H9 (cell line): ENCODE data around the gene YBX1. TPM values are rescaled to one million over a fixed set of nuclear protein-coding genes. Genes with fewer than 3 reads are reported as not detected.

ENCODE experiments used
- DNase-seq: peaks from one replicate; pipeline ENCODE4 v3.0.0-alpha.2; 2017
- H2AFZ ChIP-seq: one replicate; pipeline ENCODE4 v1.6.1; 2013; ENCODE audit warnings: mild to moderate bottlenecking, low read length, control low read depth, moderate library complexity
- H2AK5ac ChIP-seq: 2 replicates; pipeline ENCODE4 v1.6.1; 2013; ENCODE audit warnings: low read length, control low read depth, mixed read lengths; ENCODE audit not compliant: insufficient read length
- H2BK120ac ChIP-seq: one replicate; pipeline ENCODE4 v1.6.1; 2013; ENCODE audit warnings: low read depth, mild to moderate bottlenecking, low read length, control low read depth, inconsistent platforms; ENCODE audit not compliant: poor library complexity, severe bottlenecking
- H2BK12ac ChIP-seq: 2 replicates; pipeline ENCODE4 v1.6.1; 2013; ENCODE audit warnings: low read length, control low read depth, mixed read lengths, low read depth; ENCODE audit not compliant: insufficient read length
- H2BK15ac ChIP-seq: 2 replicates; pipeline ENCODE4 v1.6.1; 2013; ENCODE audit warnings: low read depth, low read length, control low read depth
- H2BK20ac ChIP-seq: one replicate; pipeline ENCODE4 v1.6.1; 2013; ENCODE audit warnings: low read depth, mild to moderate bottlenecking, low read length, control low read depth, inconsistent platforms; ENCODE audit not compliant: poor library complexity, severe bottlenecking
- H2BK5ac ChIP-seq: 2 replicates; pipeline ENCODE4 v1.6.1; 2013; ENCODE audit warnings: low read length, control low read depth, mixed read lengths; ENCODE audit not compliant: insufficient read length
- H3K14ac ChIP-seq: 2 replicates; pipeline ENCODE4 v1.6.1; 2013; ENCODE audit warnings: low read length, control low read depth; ENCODE audit not compliant: insufficient read depth
- H3K18ac ChIP-seq: 2 replicates; pipeline ENCODE4 v1.6.1; 2013; ENCODE audit warnings: low read depth, mild to moderate bottlenecking, mixed read lengths, low read length, control low read depth; ENCODE audit not compliant: insufficient read length
- H3K23ac ChIP-seq: 2 replicates; pipeline ENCODE4 v1.6.1; 2013; ENCODE audit warnings: low read length, control low read depth, mixed read lengths, low read depth; ENCODE audit not compliant: insufficient read length
- H3K23me2 ChIP-seq: 2 replicates; pipeline ENCODE4 v1.6.1; 2013; ENCODE audit warnings: low read depth, mild to moderate bottlenecking, mixed read lengths, low read length, control low read depth; ENCODE audit not compliant: insufficient read length, poor library complexity, severe bottlenecking
- H3K27ac ChIP-seq: 2 replicates; pipeline ENCODE4 v1.5.1; 2013; ENCODE audit warnings: low read length, control low read depth, mixed read lengths, low read depth; ENCODE audit not compliant: insufficient read length
- H3K27me3 ChIP-seq: 2 replicates; pipeline ENCODE4 v1.6.1; 2013; ENCODE audit warnings: low read length, control low read depth, inconsistent platforms; ENCODE audit not compliant: insufficient read depth
- H3K4ac ChIP-seq: 2 replicates; pipeline ENCODE4 v1.6.1; 2013; ENCODE audit warnings: low read depth, mild to moderate bottlenecking, control low read depth, inconsistent platforms, low read length, moderate library complexity
- H3K4me1 ChIP-seq: 2 replicates; pipeline ENCODE4 v1.6.1; 2013; ENCODE audit warnings: low read length, control low read depth, inconsistent platforms; ENCODE audit not compliant: insufficient read depth
- H3K4me2 ChIP-seq: 2 replicates; pipeline ENCODE4 v1.6.1; 2013; ENCODE audit warnings: low read length, control low read depth, mixed read lengths; ENCODE audit not compliant: insufficient read length, insufficient read depth
- H3K56ac ChIP-seq: 2 replicates; pipeline ENCODE4 v1.6.1; 2013; ENCODE audit warnings: low read depth, mild to moderate bottlenecking, mixed read lengths, low read length, control low read depth; ENCODE audit not compliant: insufficient read length
- H3K79me1 ChIP-seq: 2 replicates; pipeline ENCODE4 v1.6.1; 2013; ENCODE audit warnings: low read depth, mild to moderate bottlenecking, moderate library complexity, low read length, control low read depth, inconsistent platforms; ENCODE audit not compliant: insufficient read depth, poor library complexity, severe bottlenecking
- H3K79me2 ChIP-seq: 2 replicates; pipeline ENCODE4 v1.6.1; 2013; ENCODE audit warnings: low read length, control low read depth, inconsistent platforms; ENCODE audit not compliant: insufficient read depth
- H3K9ac ChIP-seq: 2 replicates; pipeline ENCODE4 v1.6.1; 2013; ENCODE audit warnings: low read length, control low read depth, mixed read lengths; ENCODE audit not compliant: insufficient read length; ENCODE audit errors: extremely low read depth
- H3K9me3 ChIP-seq: one replicate; pipeline ENCODE4 v1.6.1; 2013; ENCODE audit warnings: low read depth, low read length, inconsistent platforms; ENCODE audit not compliant: control insufficient read depth
- H3T11ph ChIP-seq: one replicate; pipeline ENCODE4 v1.6.1; 2013; ENCODE audit warnings: mild to moderate bottlenecking, low read length, control low read depth, inconsistent platforms
- H4K20me1 ChIP-seq: one replicate; pipeline ENCODE4 v1.6.1; 2013; ENCODE audit not compliant: control insufficient read depth, insufficient read length, insufficient read depth
- H4K5ac ChIP-seq: 2 replicates; pipeline ENCODE4 v1.6.1; 2013; ENCODE audit warnings: low read depth, mild to moderate bottlenecking, mixed read lengths, low read length, control low read depth; ENCODE audit not compliant: insufficient read length
- H4K8ac ChIP-seq: replicated peaks from 2 replicates; pipeline ENCODE4 v1.6.1; 2013; ENCODE audit warnings: low read length, control low read depth, mixed read lengths, low read depth; ENCODE audit not compliant: insufficient read length
- H4K91ac ChIP-seq: 2 replicates; pipeline ENCODE4 v1.6.1; 2013; ENCODE audit warnings: low read depth, mild to moderate bottlenecking, moderate library complexity, mixed read lengths, low read length, control low read depth; ENCODE audit not compliant: insufficient read length
- H3K27ac Mint-ChIP-seq, 3 experiments: 2 replicates in 2 of 3; 3 replicates in 1 of 3; pipeline ENCODE4 v1.8.0; 2020 to 2021; ENCODE audit warnings: mixed read lengths in 3 of 3, mild to moderate bottlenecking in 1 of 3, moderate library complexity in 1 of 3
- H3K27me3 Mint-ChIP-seq: 2 replicates; pipeline ENCODE4 v1.8.0; 2021; ENCODE audit warnings: low read depth, mild to moderate bottlenecking, moderate library complexity, mixed read lengths
- H3K36me3 Mint-ChIP-seq, 3 experiments: 2 replicates in 2 of 3; 3 replicates in 1 of 3; pipeline ENCODE4 v1.8.0; 2020 to 2021; ENCODE audit warnings: low read depth in 3 of 3, mixed read lengths in 3 of 3; ENCODE audit not compliant: insufficient read depth in 1 of 3
- H3K4me1 Mint-ChIP-seq, 2 experiments: 2 replicates each; pipeline ENCODE4 v1.8.0; 2020; ENCODE audit warnings: mixed read lengths in 2 of 2
- H3K4me3 Mint-ChIP-seq, 2 experiments: 2 replicates in 1 of 2; 3 replicates in 1 of 2; pipeline ENCODE4 v1.8.0; 2020 to 2021; ENCODE audit warnings: mild to moderate bottlenecking in 2 of 2, mixed read lengths in 2 of 2, moderate library complexity in 1 of 2
- H3K9me3 Mint-ChIP-seq, 2 experiments: 2 replicates in 1 of 2; 3 replicates in 1 of 2; pipeline ENCODE4 v1.8.0; 2020; ENCODE audit warnings: mild to moderate bottlenecking in 2 of 2, mixed read lengths in 2 of 2, moderate library complexity in 1 of 2
- CTCF ChIP-seq: fragments of 200-600 bp; sonication (generic); conservative IDR thresholded peaks from 3 replicates; pipeline ENCODE4 v1.8.0; 2021; ENCODE audit warnings: antibody characterized with exemption, mild to moderate bottlenecking
- WGBS: extraction: QIAGEN DNeasy Blood & Tissue Kit; methylation state at CpG from one replicate; pipeline ENCODE4 v1.1.7; 2013; ENCODE audit warnings: missing lambda C conversion rate, low lambda C conversion rate, mixed read lengths; ENCODE audit not compliant: insufficient read length; ENCODE audit errors: extremely low coverage; 5-methylcytosine and 5-hydroxymethylcytosine counted together
- total RNA-seq: library from RNA; stranded (reverse); gene quantifications from 2 replicates; pipeline ENCODE4 v1.2.1, GENCODE V29; 2021

YBX1 gene
- total RNA-seq, 1 experiment from 2014 or later: 1,019 TPM

- Histone ChIP-seq H3K4me1 (peaks cover 2% of the 10 kb centered on the region), H3K23me2 (peaks cover 15% of the 10 kb centered on the region), H2AFZ (no peak overlapping the region), H2BK12ac (no peak overlapping the region), H4K5ac (no peak overlapping the region), H2BK5ac (no peak overlapping the region), H3T11ph (no peak overlapping the region), H2BK15ac (no peak overlapping the region), H3K9ac (peak overlapping the region; percentile 15), H4K20me1 (no peaks in the 10 kb centered on the region), H2BK20ac (no peak overlapping the region), H3K9me3 (no peaks in the 10 kb centered on the region), H3K27ac (no peak overlapping the region), H3K14ac (no peak overlapping the region), H3K79me2 (peaks cover 62% of the 10 kb centered on the region), H2AK5ac (no peak overlapping the region), H3K18ac (no peak overlapping the region), H3K79me1 (no peaks in the 10 kb centered on the region), H4K8ac (no peak overlapping the region), H3K27me3 (no peaks in the 10 kb centered on the region), H3K4me2 (peak overlapping the region; percentile 87), H3K4ac (no peak overlapping the region), H2BK120ac (no peak overlapping the region), H3K56ac (no peak overlapping the region), H3K23ac (no peak overlapping the region), H4K91ac (no peak overlapping the region)
- H3K4me1 Mint-ChIP-seq: peaks cover 61 to 62% of the 10 kb centered on the region in 2 experiments
- peaks cover 29 to 49% (median 47%) of the 10 kb centered on the region in 3 experiments for H3K36me3 Mint-ChIP-seq
- WGBS: no CpG with 5 or more reads among the region's 5 CpGs
- peak overlapping the region; percentile 93 to 97 for H3K4me3 Mint-ChIP-seq
- no peak for DNase-seq
- H3K9me3 Mint-ChIP-seq: no peaks in the 10 kb centered on the region
- H3K27me3 Mint-ChIP-seq: no peaks in the 10 kb centered on the region
- H3K27ac Mint-ChIP-seq: peak overlapping the region in 1 of 3 experiments; percentile 94; a peak in 2 of 7 replicates
- no peak for TF ChIP-seq CTCF
These were observed 1.9 kb downstream of the YBX1 start for GRCh38 chr1:42684139-42684538.
